Skin of body (tissue), 2 donors: ENCODE data around the gene SLC22A23. TPM values are rescaled to one million over a fixed set of nuclear protein-coding genes. Genes with fewer than 3 reads are reported as not detected.

Experiments used
- DNase-seq: peaks from one replicate; lab custom pipeline; 2025; lab: John Stamatoyannopoulos, UW
- total RNA-seq: library from RNA; depleted of rRNA; stranded (reverse); fragments of >200 nt; gene quantifications from one replicate; pipeline ENCODE4 v1.2.3, GENCODE V29; 2014

SLC22A23 gene
- total RNA-seq, 1 donor from 2014 or later: 11.8 TPM

DNA sequence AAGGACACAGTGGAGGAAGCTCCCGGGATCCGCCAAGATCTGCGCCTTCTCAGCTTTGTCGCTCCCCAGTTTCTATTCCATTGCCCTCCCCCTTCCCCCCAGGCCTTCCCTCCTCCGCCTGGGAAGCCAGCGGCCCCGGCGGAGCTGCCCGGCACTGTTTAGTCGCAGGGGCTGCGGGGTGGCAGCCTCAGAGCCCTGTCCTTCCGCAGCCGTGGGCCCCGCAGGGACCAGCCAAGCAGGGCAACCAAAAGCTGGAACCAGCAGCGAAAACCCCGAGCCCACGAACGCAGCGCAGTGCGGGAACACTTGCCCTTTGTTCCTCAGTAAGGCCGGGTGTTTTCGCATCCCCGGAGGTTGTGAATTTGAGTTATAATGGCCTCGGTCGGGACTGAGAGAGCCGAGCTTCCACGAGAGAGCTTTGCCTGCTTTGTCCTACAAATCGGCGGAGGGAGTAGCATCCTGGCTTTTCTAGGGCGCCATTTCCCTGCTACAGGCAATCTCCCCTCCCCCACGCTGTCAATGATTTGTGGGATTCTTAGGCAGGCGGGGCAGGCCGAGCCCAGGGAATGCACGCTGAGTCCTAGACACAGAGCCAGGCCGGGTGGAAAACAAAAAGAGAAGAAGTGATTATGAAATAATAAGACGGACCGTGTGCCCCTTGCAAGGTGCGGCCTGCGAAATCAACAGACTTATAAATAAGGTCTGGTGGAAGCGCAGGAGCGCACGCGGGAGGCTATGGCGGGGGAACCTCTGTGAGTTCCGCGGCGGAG is 225.4 kb downstream of the SLC22A23 start:
- DNase-seq: peak; percentile 81

GRCh38 chr6:3230900-3231246 is 226.0 kb downstream of the SLC22A23 start:
- DNase-seq: peak; percentile 59

- DNase-seq: no peak
Measured at GRCh38 chr6:3230256-3230882, 226.5 kb downstream of the SLC22A23 start.

- no peak for DNase-seq
Measured at GRCh38 chr6:3229566-3230178, 227.2 kb downstream of the SLC22A23 start.

DNA sequence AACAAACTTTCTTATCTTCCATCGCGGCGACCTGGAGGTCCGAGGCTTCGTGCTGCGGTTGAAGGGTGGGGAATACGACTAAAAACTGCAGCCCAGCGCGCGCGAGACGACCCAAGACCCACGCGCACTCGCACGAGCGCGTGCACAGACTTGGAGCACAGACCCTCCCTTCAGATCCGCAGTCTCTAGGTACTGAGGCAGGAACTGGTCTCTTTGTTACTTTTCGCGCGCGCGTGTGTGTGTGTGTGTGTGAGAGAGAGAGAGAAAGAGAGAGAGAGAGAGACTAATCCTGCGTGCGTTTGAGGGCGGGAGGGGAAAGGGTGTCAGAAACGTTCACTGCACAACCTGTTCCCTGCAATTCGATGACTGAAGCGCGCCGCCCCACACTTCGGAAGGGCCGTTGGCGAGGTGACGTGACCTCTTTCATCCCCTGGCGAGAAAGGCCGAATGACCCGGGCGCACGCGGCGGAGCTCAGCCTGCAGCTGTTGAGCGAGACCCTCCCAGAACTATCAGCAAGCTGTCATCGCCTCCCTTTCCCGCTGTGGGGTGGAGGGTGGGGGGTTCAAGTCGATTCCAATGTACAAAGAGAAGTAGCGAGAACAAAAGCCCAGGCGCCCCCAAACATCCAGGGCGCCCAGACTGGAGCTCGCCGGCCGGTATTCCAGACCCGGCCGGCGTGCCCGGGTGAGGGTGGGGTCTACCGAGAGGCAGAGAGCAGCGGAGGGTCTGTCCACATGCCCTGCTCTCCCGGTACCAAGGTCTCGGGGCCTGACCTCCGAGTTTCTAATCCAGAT is 227.9 kb downstream of the SLC22A23 start:
- DNase-seq: no peak

GRCh38 chr6:3228046-3228671 is 228.7 kb downstream of the SLC22A23 start:
- DNase-seq: no peak

DNA sequence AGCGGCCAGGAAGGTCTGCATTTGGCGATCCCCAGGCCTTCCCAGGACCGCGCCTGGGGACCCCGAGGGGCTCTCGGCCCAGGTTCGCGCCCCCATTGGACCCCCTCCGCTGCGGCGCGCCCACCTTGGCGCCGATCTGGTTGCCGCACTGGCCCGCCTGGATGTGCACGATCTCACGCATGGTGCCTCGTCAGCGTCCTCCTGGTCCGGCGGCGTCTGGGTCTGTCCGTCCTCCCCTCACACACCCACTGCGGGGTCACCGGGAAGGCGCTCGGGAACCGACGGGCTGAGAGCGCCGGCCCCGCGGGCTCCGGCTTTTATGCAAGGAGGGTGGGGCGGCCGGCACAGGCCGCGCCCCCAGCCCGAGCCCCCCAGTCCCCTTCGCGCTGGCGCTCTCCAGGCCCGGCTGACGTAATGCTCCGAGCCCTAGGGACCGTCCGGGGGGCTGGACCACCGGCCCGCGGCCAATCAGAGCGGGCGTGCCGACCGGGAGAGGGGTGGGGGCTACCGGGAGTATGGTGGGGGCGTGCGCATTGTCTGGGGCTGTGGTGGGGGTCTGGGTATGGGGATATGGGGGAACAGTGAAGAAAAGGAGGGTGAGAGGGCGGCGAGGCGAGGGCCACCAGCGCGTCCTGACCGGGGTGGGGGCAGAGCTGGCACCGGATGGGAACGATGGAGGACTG is 229.3 kb downstream of the SLC22A23 start, which contains the start of gene TUBB2B:
Gene TUBB2B (minus strand): TSS at position 291 of the 683 bp plus-strand sequence. CDS start 110 bp downstream, at position 181.
- DNase-seq: peak; percentile 58

DNA sequence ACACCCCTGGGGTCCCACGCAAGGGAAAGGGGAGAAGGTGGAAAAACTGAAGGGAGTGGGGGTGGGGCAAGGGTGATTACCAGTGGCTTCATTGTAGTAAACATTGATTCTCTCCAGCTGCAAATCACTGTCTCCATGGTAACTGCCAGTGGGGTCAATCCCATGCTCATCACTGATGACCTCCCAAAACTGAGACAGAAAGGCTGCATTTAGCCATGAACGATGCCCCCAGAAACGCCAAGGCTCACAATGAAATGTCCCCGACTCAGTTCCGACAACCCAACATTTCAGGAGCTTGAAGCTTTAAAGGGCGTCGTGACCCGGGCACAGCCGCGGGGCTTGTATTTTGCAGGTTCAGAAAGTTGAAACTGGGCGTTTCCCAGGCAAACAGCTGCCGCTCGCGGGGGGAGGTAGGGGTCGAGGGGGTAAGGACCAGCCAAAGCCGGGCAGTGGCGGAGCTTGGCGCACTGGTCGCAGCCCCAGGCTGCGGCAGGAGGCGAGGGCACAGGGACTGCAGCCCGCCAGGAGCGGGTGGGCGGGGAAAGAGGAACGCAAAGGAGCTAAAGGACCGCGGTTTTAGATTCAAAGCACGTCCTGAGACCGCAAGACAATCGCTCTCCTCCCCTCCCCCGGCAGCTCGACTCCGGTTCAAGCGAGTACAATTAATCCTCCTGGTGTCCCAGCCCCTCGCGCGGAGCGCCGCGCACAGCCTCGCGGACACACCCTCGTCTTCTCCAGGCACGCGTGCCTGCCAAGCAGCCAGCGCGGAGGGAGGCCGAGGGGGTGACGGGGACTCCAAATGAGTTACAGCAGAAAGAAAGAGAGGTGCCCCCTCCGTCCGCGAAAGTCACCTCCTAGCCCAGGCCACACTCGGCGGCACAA is 230.1 kb downstream of the SLC22A23 start:
- no peak for DNase-seq

- DNase-seq: no peak
Measured at GRCh38 chr6:3226042-3226441, 230.8 kb downstream of the SLC22A23 start.

DNA sequence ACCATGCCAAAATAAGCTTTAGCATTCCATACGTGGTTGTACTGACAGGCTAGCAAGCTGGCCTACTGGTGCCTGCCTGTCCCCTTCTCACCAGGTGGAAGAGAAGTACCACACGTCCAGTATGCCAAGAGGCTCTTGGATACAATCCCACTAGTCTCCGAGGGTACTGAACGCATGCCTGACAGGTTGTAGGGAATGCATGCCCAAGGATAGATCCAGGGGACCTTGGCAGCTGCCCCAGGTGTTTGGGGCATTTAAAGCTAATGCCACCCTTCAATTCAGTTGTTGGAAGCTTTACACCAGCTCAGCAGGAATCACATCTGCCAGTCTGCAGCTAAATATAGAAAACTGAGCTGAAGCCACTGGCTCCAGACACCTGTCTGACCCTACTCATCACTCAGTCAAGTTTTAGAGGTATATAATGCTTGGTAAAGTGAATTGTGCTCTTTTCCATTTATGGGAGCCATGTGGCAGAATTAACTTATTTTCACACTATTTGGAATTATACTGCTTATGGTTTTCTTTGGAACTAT is 234.3 kb downstream of the SLC22A23 start:
- no peak for DNase-seq

DNA sequence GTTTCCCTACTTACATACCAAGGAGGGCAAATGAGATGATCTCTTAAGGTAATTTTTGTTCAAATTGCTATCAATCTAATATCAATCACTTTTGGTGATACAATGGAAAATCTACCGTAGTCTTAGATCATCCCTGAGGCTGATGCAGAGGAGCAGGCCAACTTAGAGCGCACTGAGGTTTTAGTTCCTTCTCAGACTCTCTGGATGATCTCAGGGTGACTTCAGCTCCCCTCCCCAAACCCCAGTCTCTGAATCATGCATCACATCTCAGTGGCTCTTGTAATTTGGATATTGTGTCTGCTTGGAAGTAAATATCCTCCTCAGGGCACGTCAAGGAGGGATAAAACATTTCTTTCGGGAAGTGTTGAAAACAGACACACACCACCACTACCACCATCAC is 235.3 kb downstream of the SLC22A23 start:
- DNase-seq: no peak

- no peak for DNase-seq
Measured at GRCh38 chr6:3220366-3220765, 236.5 kb downstream of the SLC22A23 start.

Other genes starting within 250 kb of the SLC22A23 start
- gene TUBB2B, start 229.4 kb downstream of the SLC22A23 start, total RNA-seq: 17.8 TPM
- 11.9 TPM for gene PSMG4, start 198.1 kb downstream of the SLC22A23 start, total RNA-seq